GM23338 (cell line): ENCODE results near the gene MAP2K6. TPM values are rescaled to one million over a fixed set of nuclear protein-coding genes. Genes with fewer than 3 reads are reported as not detected.

ENCODE experiments used
- ATAC-seq: fragments of 200-7000 bp; cut with Tn5 transposase; 3 replicates; pipeline ENCODE4 v1.9.1; 2020
- DNase-seq: peaks from one replicate; pipeline ENCODE4 v3.0.0-alpha.2; 2015; ENCODE audit warnings: low spot score
- H2AFZ ChIP-seq: fragments of 200-600 bp; sonication (generic); 2 replicates; pipeline ENCODE4 v1.8.0; 2016; ENCODE audit warnings: antibody characterized with exemption, mild to moderate bottlenecking, moderate library complexity
- H3F3A ChIP-seq: fragments of 200-600 bp; sonication (generic); replicated peaks from 2 replicates; pipeline ENCODE4 v1.8.0; 2017; ENCODE audit warnings: antibody characterized with exemption, mixed run types, low read depth
- H3K27ac ChIP-seq: fragments of 200-600 bp; sonication (generic); 2 replicates; pipeline ENCODE4 v1.6.1; 2016; ENCODE audit warnings: low read depth
- H3K27me3 ChIP-seq: fragments of 200-600 bp; sonication (generic); 2 replicates; pipeline ENCODE4 v1.8.0; 2016; ENCODE audit warnings: mild to moderate bottlenecking, mixed run types, moderate library complexity; ENCODE audit not compliant: insufficient read depth
- H3K36me3 ChIP-seq: fragments of 200-600 bp; sonication (generic); 2 replicates; pipeline ENCODE4 v1.8.0; 2016; ENCODE audit warnings: mild to moderate bottlenecking; ENCODE audit not compliant: insufficient read depth
- H3K4me1 ChIP-seq: fragments of 200-600 bp; sonication (generic); 2 replicates; pipeline ENCODE4 v1.8.0; 2016; ENCODE audit warnings: mild to moderate bottlenecking, moderate library complexity; ENCODE audit not compliant: insufficient read depth
- H3K4me2 ChIP-seq: fragments of 200-600 bp; sonication (generic); 2 replicates; pipeline ENCODE4 v1.7.1; 2017; ENCODE audit warnings: mixed run types
- H3K4me3 ChIP-seq: fragments of 200-600 bp; sonication (generic); 2 replicates; pipeline ENCODE4 v1.6.1; 2016; ENCODE audit warnings: mixed run types
- H3K79me2 ChIP-seq: fragments of 200-600 bp; sonication (generic); replicated peaks from 2 replicates; pipeline ENCODE4 v1.8.0; 2017; ENCODE audit warnings: mild to moderate bottlenecking; ENCODE audit not compliant: insufficient read depth
- H3K9me2 ChIP-seq: fragments of 200-600 bp; sonication (generic); 2 replicates; pipeline ENCODE4 v1.8.0; 2017; ENCODE audit not compliant: insufficient read depth
- H4K20me1 ChIP-seq: fragments of 200-600 bp; sonication (generic); replicated peaks from 2 replicates; pipeline ENCODE4 v1.8.0; 2017; ENCODE audit warnings: mild to moderate bottlenecking; ENCODE audit not compliant: insufficient read depth
- H3K27ac Mint-ChIP-seq: 2 replicates; pipeline ENCODE4 v1.8.0; 2020; ENCODE audit warnings: inconsistent platforms, mild to moderate bottlenecking, moderate library complexity, mixed read lengths
- H3K27me3 Mint-ChIP-seq: 3 replicates; pipeline ENCODE4 v1.8.0; 2022; ENCODE audit warnings: low read depth, mild to moderate bottlenecking, moderate library complexity, mixed read lengths, inconsistent platforms; ENCODE audit not compliant: insufficient read depth, poor library complexity
- H3K36me3 Mint-ChIP-seq: 3 replicates; pipeline ENCODE4 v1.8.0; 2021; ENCODE audit warnings: low read depth, mild to moderate bottlenecking, inconsistent platforms, moderate library complexity, mixed read lengths
- H3K4me1 Mint-ChIP-seq: 3 replicates; pipeline ENCODE4 v1.8.0; 2020; ENCODE audit warnings: mild to moderate bottlenecking, inconsistent platforms, mixed read lengths
- H3K4me3 Mint-ChIP-seq: 3 replicates; pipeline ENCODE4 v1.8.0; 2021; ENCODE audit warnings: moderate library complexity, mild to moderate bottlenecking, inconsistent platforms, mixed read lengths
- H3K9me3 Mint-ChIP-seq: 3 replicates; pipeline ENCODE4 v1.8.0; 2020; ENCODE audit warnings: moderate library complexity, mild to moderate bottlenecking, inconsistent platforms, mixed read lengths
- EZH2 ChIP-seq: fragments of 200-600 bp; sonication (generic); IDR thresholded peaks from one replicate; pipeline ENCODE4 v1.8.0; 2017; ENCODE audit warnings: antibody characterized with exemption, mild to moderate bottlenecking, low read depth; ENCODE audit not compliant: unreplicated experiment
- EZH2phosphoT487 ChIP-seq: fragments of 200-600 bp; sonication (generic); IDR thresholded peaks from one replicate; pipeline ENCODE4 v1.8.1; 2018; ENCODE audit warnings: antibody characterized with exemption; ENCODE audit not compliant: unreplicated experiment
- NANOG ChIP-seq: IDR thresholded peaks from 2 replicates; pipeline ENCODE4 v1.6.1; 2016; ENCODE audit warnings: antibody characterized with exemption, borderline replicate concordance
- POLR2AphosphoS5 ChIP-seq: IDR thresholded peaks from 2 replicates; pipeline ENCODE4 v1.6.1; 2016; ENCODE audit warnings: antibody characterized with exemption, low read depth
- STAT1 ChIP-seq: IDR thresholded peaks from one replicate; pipeline ENCODE4 v1.6.1; 2016; ENCODE audit warnings: antibody characterized with exemption; ENCODE audit not compliant: unreplicated experiment
- ZNF331 ChIP-seq: fragments of 250-450 bp; sonication (Bioruptor Pico); IDR thresholded peaks from 2 replicates; pipeline ENCODE4 v1.5.0; 2020; ENCODE audit warnings: low read depth, mild to moderate bottlenecking, moderate library complexity
- polyA plus RNA-seq: library from polyadenylated mRNA; unstranded; fragments of >200 nt; fragmentation: Nextera tagmentation; extraction: Ambion mirVana; gene quantifications from 2 replicates; pipeline ENCODE4 v1.2.1, GENCODE V29; 2016
- total RNA-seq: library from RNA; depleted of rRNA; stranded (reverse); fragments of >200 nt; shearing (Covaris generic); gene quantifications from 2 replicates; pipeline ENCODE4 v1.2.3, GENCODE V29; 2014
- TF ChIP-seq, protein P1 (sequence below): IDR thresholded peaks from one replicate; pipeline ENCODE4 v1.6.1; 2018; ENCODE audit warnings: antibody characterized with exemption; ENCODE audit not compliant: unreplicated experiment
- TF ChIP-seq, protein P2 (sequence below): IDR thresholded peaks from 2 replicates; pipeline ENCODE4 v1.6.1; 2016; ENCODE audit warnings: antibody characterized with exemption
- TF ChIP-seq, protein P3 (sequence below), 2 experiments: fragments of 200-600 bp in 1 of 2; sonication (generic) in 1 of 2; conservative IDR thresholded peaks; 2 replicates each; pipeline versions ENCODE4 v1.5.1 to v1.6.1; 2016 to 2017; ENCODE audit warnings: antibody characterized with exemption in 2 of 2, low read depth in 2 of 2, mild to moderate bottlenecking in 2 of 2, moderate library complexity in 1 of 2

MAP2K6 gene
- total and polyA plus RNA-seq, 2 experiments from 2014 or later = 26.3 to 31.1 TPM

DNA sequence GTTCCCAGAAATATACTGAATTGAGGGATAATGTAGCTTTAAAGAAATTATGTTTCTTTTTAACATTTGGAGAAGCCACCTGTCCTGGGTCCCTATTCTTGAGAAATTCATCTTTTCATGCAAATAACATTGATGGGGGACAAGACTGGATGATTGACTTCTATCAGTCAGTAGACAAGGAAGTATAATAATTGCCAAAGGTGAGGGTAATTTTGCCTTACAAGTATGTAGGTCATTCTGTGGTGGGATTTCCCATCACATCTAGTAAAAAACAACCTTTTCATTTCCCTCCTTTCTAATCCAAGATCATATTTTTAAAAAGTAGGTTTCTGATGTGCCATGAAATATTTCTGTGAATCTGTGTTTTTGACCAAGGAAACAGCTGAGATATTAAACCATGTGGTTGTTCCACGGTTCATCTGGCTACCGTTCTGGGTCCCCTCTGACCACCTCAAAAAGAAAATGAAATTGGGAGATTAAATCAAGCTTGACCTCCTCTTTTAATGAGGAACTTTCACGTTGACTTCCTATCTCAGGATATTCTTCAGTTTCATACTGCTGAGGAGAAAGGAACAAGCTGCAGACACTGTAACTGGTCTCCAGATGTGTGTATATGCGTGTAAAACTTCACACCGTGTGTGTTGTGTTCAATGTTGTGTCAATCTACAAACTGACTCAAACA is 138.6 kb downstream of the MAP2K6 start (continued):
- TF ChIP-seq, protein P1, sequence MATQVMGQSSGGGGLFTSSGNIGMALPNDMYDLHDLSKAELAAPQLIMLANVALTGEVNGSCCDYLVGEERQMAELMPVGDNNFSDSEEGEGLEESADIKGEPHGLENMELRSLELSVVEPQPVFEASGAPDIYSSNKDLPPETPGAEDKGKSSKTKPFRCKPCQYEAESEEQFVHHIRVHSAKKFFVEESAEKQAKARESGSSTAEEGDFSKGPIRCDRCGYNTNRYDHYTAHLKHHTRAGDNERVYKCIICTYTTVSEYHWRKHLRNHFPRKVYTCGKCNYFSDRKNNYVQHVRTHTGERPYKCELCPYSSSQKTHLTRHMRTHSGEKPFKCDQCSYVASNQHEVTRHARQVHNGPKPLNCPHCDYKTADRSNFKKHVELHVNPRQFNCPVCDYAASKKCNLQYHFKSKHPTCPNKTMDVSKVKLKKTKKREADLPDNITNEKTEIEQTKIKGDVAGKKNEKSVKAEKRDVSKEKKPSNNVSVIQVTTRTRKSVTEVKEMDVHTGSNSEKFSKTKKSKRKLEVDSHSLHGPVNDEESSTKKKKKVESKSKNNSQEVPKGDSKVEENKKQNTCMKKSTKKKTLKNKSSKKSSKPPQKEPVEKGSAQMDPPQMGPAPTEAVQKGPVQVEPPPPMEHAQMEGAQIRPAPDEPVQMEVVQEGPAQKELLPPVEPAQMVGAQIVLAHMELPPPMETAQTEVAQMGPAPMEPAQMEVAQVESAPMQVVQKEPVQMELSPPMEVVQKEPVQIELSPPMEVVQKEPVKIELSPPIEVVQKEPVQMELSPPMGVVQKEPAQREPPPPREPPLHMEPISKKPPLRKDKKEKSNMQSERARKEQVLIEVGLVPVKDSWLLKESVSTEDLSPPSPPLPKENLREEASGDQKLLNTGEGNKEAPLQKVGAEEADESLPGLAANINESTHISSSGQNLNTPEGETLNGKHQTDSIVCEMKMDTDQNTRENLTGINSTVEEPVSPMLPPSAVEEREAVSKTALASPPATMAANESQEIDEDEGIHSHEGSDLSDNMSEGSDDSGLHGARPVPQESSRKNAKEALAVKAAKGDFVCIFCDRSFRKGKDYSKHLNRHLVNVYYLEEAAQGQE = no peak
- TF ChIP-seq, protein P2, sequence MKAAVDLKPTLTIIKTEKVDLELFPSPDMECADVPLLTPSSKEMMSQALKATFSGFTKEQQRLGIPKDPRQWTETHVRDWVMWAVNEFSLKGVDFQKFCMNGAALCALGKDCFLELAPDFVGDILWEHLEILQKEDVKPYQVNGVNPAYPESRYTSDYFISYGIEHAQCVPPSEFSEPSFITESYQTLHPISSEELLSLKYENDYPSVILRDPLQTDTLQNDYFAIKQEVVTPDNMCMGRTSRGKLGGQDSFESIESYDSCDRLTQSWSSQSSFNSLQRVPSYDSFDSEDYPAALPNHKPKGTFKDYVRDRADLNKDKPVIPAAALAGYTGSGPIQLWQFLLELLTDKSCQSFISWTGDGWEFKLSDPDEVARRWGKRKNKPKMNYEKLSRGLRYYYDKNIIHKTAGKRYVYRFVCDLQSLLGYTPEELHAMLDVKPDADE = no peak
- no peak for TF ChIP-seq ZNF331 (CRISPR knock-in tag)
- TF ChIP-seq STAT1 = no peak

DNA sequence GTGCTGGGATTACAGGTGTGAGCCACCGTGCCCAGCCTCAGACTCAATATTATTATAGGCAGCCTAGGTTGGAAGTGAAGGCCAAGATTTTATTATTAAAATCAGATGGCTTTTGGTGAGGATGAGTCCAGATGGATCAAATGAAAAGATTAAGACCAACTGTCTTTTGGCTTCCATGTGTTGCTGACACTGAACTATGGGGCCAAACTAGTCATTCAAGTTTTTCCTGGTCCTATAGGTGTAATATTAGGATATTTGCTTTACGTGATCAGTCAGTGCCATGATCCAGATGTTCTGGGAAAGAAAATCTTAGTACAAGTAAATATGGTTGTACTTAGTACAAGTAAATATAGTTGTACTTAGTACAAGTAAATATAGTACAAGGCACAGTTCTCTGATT is 140.6 kb downstream of the MAP2K6 start:
- Histone ChIP-seq H3K36me3 (no peaks in the 10 kb centered on the region), H2AFZ (no peak overlapping the region), H3K27ac (no peak overlapping the region), H4K20me1 (no peaks in the 10 kb centered on the region), H3K4me3 (no peak overlapping the region), H3K79me2 (no peaks in the 10 kb centered on the region), H3K27me3 (no peaks in the 10 kb centered on the region), H3K9me2 (0 out of 2 replicates have a peak, but pooled peaks cover 3% of the 10 kb centered on the region), H3K4me1 (no peaks in the 10 kb centered on the region), H3F3A (no peaks in the 10 kb centered on the region), H3K4me2 (no peak overlapping the region)
- Mint-ChIP-seq H3K9me3 (no peaks in the 10 kb centered on the region; the same call in 2 of the 3 replicates), H3K4me1 (no peaks in the 10 kb centered on the region), H3K36me3 (peaks cover 23% of the 10 kb centered on the region; the same call in 2 of the 3 replicates), H3K4me3 (no peak overlapping the region), H3K27me3 (no peaks in the 10 kb centered on the region), H3K27ac (no peak overlapping the region)
- DNase-seq (no peak), ATAC-seq (no peak)
- TF ChIP-seq EZH2phosphoT487 (no peak), POLR2AphosphoS5 (no peak), EZH2 (no peak), STAT1 (no peak), ZNF331 (CRISPR knock-in tag) (no peak), NANOG (no peak)
- TF ChIP-seq, protein P3, sequence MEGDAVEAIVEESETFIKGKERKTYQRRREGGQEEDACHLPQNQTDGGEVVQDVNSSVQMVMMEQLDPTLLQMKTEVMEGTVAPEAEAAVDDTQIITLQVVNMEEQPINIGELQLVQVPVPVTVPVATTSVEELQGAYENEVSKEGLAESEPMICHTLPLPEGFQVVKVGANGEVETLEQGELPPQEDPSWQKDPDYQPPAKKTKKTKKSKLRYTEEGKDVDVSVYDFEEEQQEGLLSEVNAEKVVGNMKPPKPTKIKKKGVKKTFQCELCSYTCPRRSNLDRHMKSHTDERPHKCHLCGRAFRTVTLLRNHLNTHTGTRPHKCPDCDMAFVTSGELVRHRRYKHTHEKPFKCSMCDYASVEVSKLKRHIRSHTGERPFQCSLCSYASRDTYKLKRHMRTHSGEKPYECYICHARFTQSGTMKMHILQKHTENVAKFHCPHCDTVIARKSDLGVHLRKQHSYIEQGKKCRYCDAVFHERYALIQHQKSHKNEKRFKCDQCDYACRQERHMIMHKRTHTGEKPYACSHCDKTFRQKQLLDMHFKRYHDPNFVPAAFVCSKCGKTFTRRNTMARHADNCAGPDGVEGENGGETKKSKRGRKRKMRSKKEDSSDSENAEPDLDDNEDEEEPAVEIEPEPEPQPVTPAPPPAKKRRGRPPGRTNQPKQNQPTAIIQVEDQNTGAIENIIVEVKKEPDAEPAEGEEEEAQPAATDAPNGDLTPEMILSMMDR (conservative IDR thresholded peaks at IDR 0.05; ENCODE audit: low read depth in 2 of 2) = no peak
- TF ChIP-seq, protein P1 = no peak
